Vagina (tissue), 2 donors: ENCODE data around the gene POLR1G. TPM values are rescaled to one million over a fixed set of nuclear protein-coding genes. Genes with fewer than 3 reads are reported as not detected.

Experiments
- DNase-seq, 2 donors: peaks; one replicate each; pipeline ENCODE4 v3.0.0-alpha.2; 2017; ENCODE audit errors: extremely low spot score in 2 of 2
- H3K27ac ChIP-seq: fragments of 200-600 bp; sonication (generic); one replicate; pipeline ENCODE4 v1.5.1; 2019
- H3K27me3 ChIP-seq: fragments of 200-600 bp; sonication (generic); one replicate; pipeline ENCODE4 v1.5.1; 2019
- H3K36me3 ChIP-seq, 2 donors: fragments of 200-600 bp; sonication (generic); one replicate each; pipeline ENCODE4 v1.5.1; 2017 to 2019
- H3K4me1 ChIP-seq: fragments of 200-600 bp; sonication (generic); one replicate; pipeline ENCODE4 v1.5.1; 2019
- H3K4me3 ChIP-seq, 2 donors: fragments of 200-600 bp; sonication (generic); 1 replicate in 1 of 2; 2 replicates in 1 of 2; pipeline ENCODE4 v1.5.1; 2016 to 2019
- H3K9me3 ChIP-seq: fragments of 200-600 bp; sonication (generic); one replicate; pipeline ENCODE4 v1.5.1; 2019
- POLR2A ChIP-seq, 2 donors: fragments of 450-650 bp; IDR thresholded peaks; one replicate each; pipeline ENCODE4 v1.6.1; 2017; ENCODE audit warnings: antibody characterized with exemption in 2 of 2, mild to moderate bottlenecking in 2 of 2, moderate library complexity in 2 of 2
- POLR2AphosphoS5 ChIP-seq, 2 donors: sonication (generic); formaldehyde crosslinking; IDR thresholded peaks; one replicate each; pipeline ENCODE4 v1.9.0; 2017; ENCODE audit warnings: antibody characterized with exemption in 2 of 2, mild to moderate bottlenecking in 2 of 2, low read depth in 1 of 2; ENCODE audit not compliant: insufficient read depth in 1 of 2
- intact Hi-C: fragments of 100-400 bp; cut with DNase I; formaldehyde crosslinking; loops from one replicate; pipeline ENCODE4 v1.15.1; 2023
- total RNA-seq: library from RNA; depleted of rRNA; stranded (reverse); fragments of >200 nt; gene quantifications from one replicate; pipeline ENCODE4 v1.2.3, GENCODE V29; 2016
- TF ChIP-seq, protein P1 (sequence below), 3 experiments: fragments of 450-650 bp in 2 of 3; fragments of 200-600 bp in 1 of 3; sonication (generic) in 1 of 3; IDR thresholded peaks; one replicate each; pipeline ENCODE4 v1.5.1; 2017 to 2019; ENCODE audit warnings: antibody characterized with exemption in 3 of 3, mild to moderate bottlenecking in 2 of 3, moderate library complexity in 2 of 3

Gene POLR1G
- total RNA-seq, 1 donor from 2014 or later: 2.2 TPM

DNA sequence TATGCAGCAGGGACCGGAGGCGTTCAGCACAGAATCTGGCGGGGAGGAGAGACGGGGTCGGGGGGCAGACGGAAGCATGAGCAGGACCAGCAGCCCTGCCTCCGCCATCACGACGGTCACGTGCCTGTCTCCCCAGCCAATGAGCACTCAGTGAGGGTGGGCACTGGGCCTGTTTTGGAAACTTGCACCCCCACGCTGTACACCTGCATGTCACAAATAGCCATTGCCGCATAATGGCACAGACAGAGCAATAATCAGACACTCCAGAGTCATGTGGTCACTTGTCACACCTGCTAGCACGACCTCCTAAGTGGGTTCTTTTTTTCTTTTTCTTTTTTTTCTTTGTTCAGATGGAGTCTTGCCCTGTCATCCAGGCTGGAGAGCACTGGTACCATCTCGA is 44.8 kb upstream of the POLR1G start:
- DNase-seq: no peak
- Histone ChIP-seq H3K27ac (no peak overlapping the region), H3K27me3 (no peaks in the 10 kb centered on the region), H3K4me1 (no peaks in the 10 kb centered on the region), H3K36me3 (peaks cover 0 to 7% of the 10 kb centered on the region in 2 donors), H3K4me3 (no peak overlapping the region), H3K9me3 (no peaks in the 10 kb centered on the region)
- TF ChIP-seq, protein P1, sequence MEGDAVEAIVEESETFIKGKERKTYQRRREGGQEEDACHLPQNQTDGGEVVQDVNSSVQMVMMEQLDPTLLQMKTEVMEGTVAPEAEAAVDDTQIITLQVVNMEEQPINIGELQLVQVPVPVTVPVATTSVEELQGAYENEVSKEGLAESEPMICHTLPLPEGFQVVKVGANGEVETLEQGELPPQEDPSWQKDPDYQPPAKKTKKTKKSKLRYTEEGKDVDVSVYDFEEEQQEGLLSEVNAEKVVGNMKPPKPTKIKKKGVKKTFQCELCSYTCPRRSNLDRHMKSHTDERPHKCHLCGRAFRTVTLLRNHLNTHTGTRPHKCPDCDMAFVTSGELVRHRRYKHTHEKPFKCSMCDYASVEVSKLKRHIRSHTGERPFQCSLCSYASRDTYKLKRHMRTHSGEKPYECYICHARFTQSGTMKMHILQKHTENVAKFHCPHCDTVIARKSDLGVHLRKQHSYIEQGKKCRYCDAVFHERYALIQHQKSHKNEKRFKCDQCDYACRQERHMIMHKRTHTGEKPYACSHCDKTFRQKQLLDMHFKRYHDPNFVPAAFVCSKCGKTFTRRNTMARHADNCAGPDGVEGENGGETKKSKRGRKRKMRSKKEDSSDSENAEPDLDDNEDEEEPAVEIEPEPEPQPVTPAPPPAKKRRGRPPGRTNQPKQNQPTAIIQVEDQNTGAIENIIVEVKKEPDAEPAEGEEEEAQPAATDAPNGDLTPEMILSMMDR (IDR thresholded peaks at IDR 0.05): no peak
- TF ChIP-seq POLR2A (IDR thresholded peaks at IDR 0.05): no peak
- no peak for TF ChIP-seq POLR2AphosphoS5 (IDR thresholded peaks at IDR 0.05; ENCODE audit: insufficient read depth in 1 of 2, low read depth in 1 of 2)
- intact Hi-C loops: no loop called here

DNA sequence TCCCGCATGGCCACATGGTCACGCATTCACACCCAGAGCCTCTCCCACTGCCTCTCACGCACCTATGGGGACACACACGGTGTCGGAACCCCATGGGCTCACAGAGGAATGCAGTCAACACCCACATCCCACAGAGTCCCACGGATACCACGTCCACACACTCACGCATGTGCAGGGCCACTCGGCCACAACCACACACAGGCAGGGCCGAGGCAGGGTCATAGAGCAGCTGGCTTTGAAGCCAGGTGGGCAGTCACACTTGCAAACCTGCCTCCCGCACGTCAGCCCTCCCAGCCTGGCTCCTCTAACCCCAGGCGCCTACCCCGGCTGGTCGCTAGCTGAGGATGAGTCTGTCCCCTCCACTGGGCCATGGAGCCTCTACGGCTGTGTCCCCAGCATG is 44.2 kb upstream of the POLR1G start:
- TF ChIP-seq POLR2AphosphoS5 (IDR thresholded peaks at IDR 0.05; ENCODE audit: insufficient read depth in 1 of 2, low read depth in 1 of 2) (no peak), POLR2A (IDR thresholded peaks at IDR 0.05) (no peak)
- TF ChIP-seq, protein P1 (IDR thresholded peaks at IDR 0.05): no peak
- H3K4me3 ChIP-seq: no peak overlapping the region
- no peaks in the 10 kb centered on the region for H3K9me3 ChIP-seq
- no peaks in the 10 kb centered on the region for H3K4me1 ChIP-seq
- no peak overlapping the region for H3K27ac ChIP-seq
- no peaks in the 10 kb centered on the region for H3K27me3 ChIP-seq
- peaks cover 0 to 7% of the 10 kb centered on the region in 2 donors for H3K36me3 ChIP-seq
- DNase-seq: no peak
- intact Hi-C loops: no loop called here

DNA sequence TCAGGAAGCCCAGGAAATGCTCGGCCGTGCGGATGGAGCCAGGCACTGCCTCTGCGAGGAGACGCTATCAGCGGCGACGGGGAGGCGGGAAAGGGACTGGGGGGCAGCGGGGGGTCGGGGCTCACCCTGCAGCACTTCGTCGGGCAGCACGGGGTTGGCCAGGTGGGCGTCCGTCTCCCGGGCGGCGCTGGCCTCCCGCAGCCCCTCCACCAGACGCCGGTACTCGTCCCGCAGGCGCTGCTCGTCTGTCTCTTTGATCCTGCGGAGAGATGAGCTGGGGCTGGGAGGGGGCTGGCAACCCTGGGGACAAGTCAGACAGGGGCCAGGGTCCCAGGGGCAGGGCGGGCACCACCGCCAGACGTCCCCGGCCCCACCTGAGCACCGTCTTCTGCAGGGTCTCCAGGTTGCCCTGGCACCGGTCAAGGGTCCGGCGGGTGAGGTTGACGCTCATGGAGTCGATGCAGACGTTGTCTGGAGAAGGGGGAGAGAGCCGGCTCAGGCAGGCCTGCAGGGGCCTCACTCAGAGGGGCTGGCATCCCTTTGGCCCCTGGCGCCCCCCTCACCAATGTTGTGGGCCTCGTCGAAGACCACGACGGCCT is 42.5 kb upstream of the POLR1G start:
- H3K27me3 ChIP-seq: no peaks in the 10 kb centered on the region
- intact Hi-C loops: no loop called here
- H3K4me1 ChIP-seq: no peaks in the 10 kb centered on the region
- H3K27ac ChIP-seq: no peak overlapping the region
- H3K36me3 ChIP-seq: peaks cover 0 to 7% of the 10 kb centered on the region in 2 donors
- H3K9me3 ChIP-seq: no peaks in the 10 kb centered on the region
- TF ChIP-seq, protein P1 (IDR thresholded peaks at IDR 0.05): no peak
- TF ChIP-seq POLR2AphosphoS5 (IDR thresholded peaks at IDR 0.05; ENCODE audit: insufficient read depth in 1 of 2, low read depth in 1 of 2): no peak
- no peak for TF ChIP-seq POLR2A (IDR thresholded peaks at IDR 0.05)
- no peak for DNase-seq
- no peak overlapping the region for H3K4me3 ChIP-seq

DNA sequence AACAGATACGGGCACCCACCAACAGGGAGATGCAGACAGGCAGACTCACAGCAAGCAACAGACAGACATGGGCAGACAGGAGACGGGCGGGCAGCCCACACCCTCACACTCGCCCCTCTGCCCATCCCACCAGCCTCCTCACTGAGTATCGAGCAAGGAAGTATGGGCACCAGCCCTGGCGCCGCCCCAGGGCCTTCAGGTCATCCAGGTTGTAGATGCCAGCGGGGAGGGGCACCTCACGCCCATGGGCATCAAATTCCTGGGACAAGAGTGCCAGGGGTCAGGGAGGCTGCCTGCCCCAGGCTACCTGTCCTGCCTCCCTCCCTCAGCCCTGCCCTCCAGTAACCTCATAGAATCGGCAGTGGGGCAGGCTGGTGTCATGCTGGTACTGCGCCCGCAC is 41.7 kb upstream of the POLR1G start:
- no peak for DNase-seq
- peaks cover 6% of the 10 kb centered on the region for H3K4me1 ChIP-seq
- peaks cover 0 to 7% of the 10 kb centered on the region in 2 donors for H3K36me3 ChIP-seq
- no peaks in the 10 kb centered on the region for H3K9me3 ChIP-seq
- H3K27me3 ChIP-seq: no peaks in the 10 kb centered on the region
- no peak overlapping the region for H3K27ac ChIP-seq
- intact Hi-C loops: no loop called here
- H3K4me3 ChIP-seq: no peak overlapping the region
- no peak for TF ChIP-seq POLR2A (IDR thresholded peaks at IDR 0.05)
- no peak for TF ChIP-seq POLR2AphosphoS5 (IDR thresholded peaks at IDR 0.05; ENCODE audit: insufficient read depth in 1 of 2, low read depth in 1 of 2)
- TF ChIP-seq, protein P1 (IDR thresholded peaks at IDR 0.05): no peak

DNA sequence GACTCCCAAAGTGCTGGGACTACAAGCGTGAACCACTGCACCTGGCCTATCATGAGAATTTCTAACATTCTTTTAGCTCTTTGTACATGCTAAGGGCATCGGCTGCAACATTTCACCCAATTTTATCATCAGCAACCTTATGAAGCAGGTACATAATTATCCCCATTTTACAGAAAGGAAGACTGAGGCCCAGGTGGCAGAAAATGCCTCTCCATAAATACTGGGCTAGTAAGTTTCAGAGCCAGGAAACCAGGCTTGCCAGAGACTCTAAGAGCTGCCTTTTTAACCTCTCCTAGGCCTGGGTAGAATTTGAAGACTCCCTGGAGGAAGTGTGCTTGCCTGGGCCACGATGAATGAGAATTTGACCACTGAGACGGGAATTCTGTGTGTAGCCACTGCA is 38.3 kb upstream of the POLR1G start:
- Histone ChIP-seq H3K36me3 (no peaks in the 10 kb centered on the region), H3K4me1 (peaks cover 11% of the 10 kb centered on the region), H3K27me3 (no peaks in the 10 kb centered on the region), H3K4me3 (no peak overlapping the region), H3K9me3 (no peaks in the 10 kb centered on the region), H3K27ac (no peak overlapping the region)
- intact Hi-C loops: no loop called here
- TF ChIP-seq, protein P1 (IDR thresholded peaks at IDR 0.05): no peak
- TF ChIP-seq POLR2AphosphoS5 (IDR thresholded peaks at IDR 0.05; ENCODE audit: insufficient read depth in 1 of 2, low read depth in 1 of 2) (no peak), POLR2A (IDR thresholded peaks at IDR 0.05) (no peak)
- DNase-seq: no peak
